ENCODE measurements around the gene SLC35E1. TPM values are rescaled to one million over a fixed set of nuclear protein-coding genes. Genes with fewer than 3 reads are reported as not detected.

Gene SLC35E1
- total and polyA plus RNA-seq, 2 of the 13 experiments (the other 11 are each of a cell fraction or from before 2014, with no cell fraction given) = 21.2 to 46.5 TPM

DNA sequence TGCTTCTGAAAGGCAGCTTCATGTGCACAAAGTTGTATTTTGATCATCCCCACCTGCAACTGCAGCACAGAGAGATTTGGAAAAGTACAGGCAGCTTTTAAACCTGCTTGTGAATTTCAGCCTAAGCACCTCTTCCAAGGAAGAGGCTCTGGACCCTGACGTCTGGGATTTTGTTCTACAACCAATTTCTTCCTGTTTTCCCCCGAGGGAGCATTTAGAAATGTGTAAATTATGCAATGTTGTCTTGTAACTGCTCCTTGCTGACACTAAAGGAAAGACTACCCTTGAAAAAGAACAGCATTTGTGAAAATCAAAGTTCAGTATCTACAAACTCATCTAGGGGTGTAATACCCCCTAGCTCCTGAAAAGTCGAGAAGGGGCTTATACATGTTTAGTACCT lies 40.4 kb upstream of the SLC35E1 start:
- peaks cover 91% of the 10 kb centered on the region for H3K79me2 ChIP-seq (ENCODE audit: insufficient read depth, low read length)
- H3K27ac ChIP-seq (ENCODE audit: extremely low read length, insufficient read depth, low read length) = no peak overlapping the region
- ChIA-PET POLR2A (no interaction called here), CTCF (ENCODE audit: low intra/inter-chr PET ratio, low total read pairs) (no interaction called here)
- in situ Hi-C loops (cut with HindIII; ENCODE audit: extremely low pct_ligation_motif_present, low pct_unique_long_range_greater_than_20kb) = no loop called here
- FAIRE-seq (no peak), DNase-seq (ENCODE audit: low spot score) (no peak), ATAC-seq (no peak)
- no peak overlapping the region for H2AFZ ChIP-seq (ENCODE audit: low read length)
- no peaks in the 10 kb centered on the region; a peak in 1 of 5 replicates for H3K36me3 ChIP-seq (replicated peaks in 1 of 2; ENCODE audit: control insufficient read depth in 1 of 2, insufficient read depth in 2 of 2, low read length in 2 of 2)
- H3K4me3 ChIP-seq (replicated peaks in 1 of 3; ENCODE audit: insufficient read depth in 1 of 3, low read depth in 2 of 3, low read length in 3 of 3) = no peak overlapping the region
- no peaks in the 10 kb centered on the region for H3K9me3 ChIP-seq (ENCODE audit: low read length)
- WGBS (ENCODE audit: low lambda C conversion rate) = 90% methylated on average over 3 of the region's 3 CpGs
- H3K4me1 ChIP-seq (ENCODE audit: insufficient read depth, low read length) = no peaks in the 10 kb centered on the region
- no peak overlapping the region for H3K4me2 ChIP-seq (ENCODE audit: low read depth, low read length)
- BruUV-seq (replicated peaks) = no TSS peak
- TF ChIP-seq ZNF431 (CRISPR knock-in tag; IDR thresholded peaks at IDR 0.05; ENCODE audit: borderline replicate concordance, low read depth) (no peak), ZFX (CRISPR knock-in tag; IDR thresholded peaks at IDR 0.05; ENCODE audit: low read depth) (no peak), ZNF101 (CRISPR knock-in tag; IDR thresholded peaks at IDR 0.05; ENCODE audit: borderline replicate concordance, low read depth) (no peak), ZNF644 (CRISPR knock-in tag; IDR thresholded peaks at IDR 0.05; ENCODE audit: low read depth) (no peak)
- H3K27me3 ChIP-seq (ENCODE audit: control insufficient read depth in 1 of 2, insufficient read depth in 2 of 2, low read length in 2 of 2) = no peaks in the 10 kb centered on the region
- peaks cover 11% of the 10 kb centered on the region; the same call in 1 of the 2 replicates for H4K20me1 ChIP-seq (ENCODE audit: insufficient read depth, low read length)
- intact Hi-C loops (cut with micrococcal nuclease; ENCODE audit: unreplicated experiment) = no loop called here
- no peak overlapping the region for H3K9ac ChIP-seq (ENCODE audit: insufficient read depth, low read depth, low read length)

DNA sequence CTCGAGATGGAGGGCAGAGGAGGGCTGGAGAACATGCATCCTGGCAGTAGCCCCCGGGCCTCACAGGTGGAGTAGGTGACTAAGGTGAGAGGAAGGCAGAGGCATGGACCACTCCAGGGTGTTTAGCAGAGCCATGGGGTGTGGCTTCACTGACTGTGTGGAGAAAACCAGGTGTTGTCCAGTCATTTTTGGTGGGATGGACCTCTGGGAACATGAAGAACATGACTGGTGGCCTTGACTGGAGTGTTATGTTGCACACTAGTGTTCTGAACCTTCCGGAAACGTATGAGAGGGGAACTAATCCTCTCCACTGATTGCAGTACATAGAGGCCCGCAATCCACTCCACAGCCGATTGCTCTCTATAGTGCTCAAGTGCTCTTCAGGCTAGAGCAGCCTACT lies 38.9 kb upstream of the SLC35E1 start:
- Histone ChIP-seq H3K4me3 (replicated peaks in 1 of 3; ENCODE audit: insufficient read depth in 1 of 3, low read depth in 2 of 3, low read length in 3 of 3) (no peak overlapping the region), H3K9me3 (ENCODE audit: low read length) (no peaks in the 10 kb centered on the region), H3K9ac (ENCODE audit: insufficient read depth, low read depth, low read length) (no peak overlapping the region), H4K20me1 (ENCODE audit: insufficient read depth, low read length) (peaks cover 11% of the 10 kb centered on the region; the same call in 1 of the 2 replicates), H3K27me3 (ENCODE audit: control insufficient read depth in 1 of 2, insufficient read depth in 2 of 2, low read length in 2 of 2) (no peaks in the 10 kb centered on the region), H3K4me1 (ENCODE audit: insufficient read depth, low read length) (no peaks in the 10 kb centered on the region), H3K36me3 (replicated peaks in 1 of 2; ENCODE audit: control insufficient read depth in 1 of 2, insufficient read depth in 2 of 2, low read length in 2 of 2) (no peaks in the 10 kb centered on the region; a peak in 1 of 5 replicates), H3K27ac (ENCODE audit: extremely low read length, insufficient read depth, low read length) (no peak overlapping the region), H3K79me2 (ENCODE audit: insufficient read depth, low read length) (peaks cover 87% of the 10 kb centered on the region), H3K4me2 (ENCODE audit: low read depth, low read length) (no peak overlapping the region), H2AFZ (ENCODE audit: low read length) (no peak overlapping the region)
- ChIA-PET POLR2A (no interaction called here), CTCF (ENCODE audit: low intra/inter-chr PET ratio, low total read pairs) (no interaction called here)
- no TSS peak for BruUV-seq (replicated peaks)
- TF ChIP-seq HOXA7 (CRISPR knock-in tag; IDR thresholded peaks at IDR 0.05) (no peak), TMF1 (CRISPR knock-in tag; IDR thresholded peaks at IDR 0.05; ENCODE audit: low read depth) (no peak), ZNF841 (CRISPR knock-in tag; IDR thresholded peaks at IDR 0.05; ENCODE audit: borderline replicate concordance) (no peak)
- DNase-seq (ENCODE audit: low spot score) = no peak
- no peak for ATAC-seq
- in situ Hi-C loops (cut with HindIII; ENCODE audit: extremely low pct_ligation_motif_present, low pct_unique_long_range_greater_than_20kb) (no loop called here), intact Hi-C loops (cut with micrococcal nuclease; ENCODE audit: unreplicated experiment) (no loop called here)
- no peak for FAIRE-seq
- WGBS (ENCODE audit: low lambda C conversion rate) = 98% methylated on average over 6 of the region's 6 CpGs

Data from HepG2 (cell line).